PC-9 (cell line): ENCODE measurements around the gene HCAR3. TPM values are rescaled to one million over a fixed set of nuclear protein-coding genes. Genes with fewer than 3 reads are reported as not detected.

Source experiments
- BruUV-seq: library from RNA; stranded (reverse); fragments of 400-500 nt; replicated peaks from 2 replicates; lab custom pipeline; 2021; lab: Mats Ljungman, UMichigan
- CTCF ChIA-PET: fragments of 300-600 bp; sonication (Branson Sonifier 250); formaldehyde crosslinking; loops from one replicate; lab custom pipeline; 2022; ENCODE audit warnings: antibody characterized with exemption; lab: Charles Lee
- POLR2A ChIA-PET: fragments of 300-600 bp; sonication (Branson Sonifier 250); formaldehyde crosslinking; loops from one replicate; lab custom pipeline; 2022; ENCODE audit warnings: antibody characterized with exemption; ENCODE audit not compliant: unreplicated experiment; lab: Charles Lee
- DNase-seq, 2 experiments: peaks; one replicate each; pipeline versions ENCODE4 v3.0.0 to v3.0.0-alpha.2; 2015 to 2022; ENCODE audit warnings: mixed read lengths in 1 of 2
- H2AFZ ChIP-seq: fragments of 200-600 bp; sonication (generic); 2 replicates; pipeline ENCODE4 v1.8.1; 2017; ENCODE audit warnings: antibody characterized with exemption
- H3F3A ChIP-seq: fragments of 200-600 bp; sonication (generic); 2 replicates; pipeline ENCODE4 v1.8.1; 2017; ENCODE audit warnings: antibody characterized with exemption, mild to moderate bottlenecking, low read depth; ENCODE audit not compliant: insufficient read depth
- H3K27ac ChIP-seq: fragments of 200-600 bp; sonication (generic); 2 replicates; pipeline ENCODE4 v1.6.1; 2016; ENCODE audit warnings: mixed run types
- H3K27me3 ChIP-seq: fragments of 200-600 bp; sonication (generic); 2 replicates; pipeline ENCODE4 v1.6.1; 2016; ENCODE audit warnings: low read depth, mixed run types; ENCODE audit not compliant: insufficient read depth
- H3K36me3 ChIP-seq: fragments of 200-600 bp; sonication (generic); 2 replicates; pipeline ENCODE4 v1.6.1; 2016; ENCODE audit warnings: low read depth, mixed run types
- H3K4me1 ChIP-seq: fragments of 200-600 bp; sonication (generic); replicated peaks from 2 replicates; pipeline ENCODE4 v1.6.1; 2016; ENCODE audit warnings: mixed run types; ENCODE audit not compliant: insufficient read depth
- H3K4me2 ChIP-seq: fragments of 200-600 bp; sonication (generic); 2 replicates; pipeline ENCODE4 v1.6.1; 2017; ENCODE audit warnings: mixed run types
- H3K4me3 ChIP-seq: fragments of 200-600 bp; sonication (generic); 2 replicates; pipeline ENCODE4 v1.6.1; 2016; ENCODE audit warnings: mixed run types
- H3K79me2 ChIP-seq: fragments of 200-600 bp; sonication (generic); 2 replicates; pipeline ENCODE4 v1.6.1; 2017; ENCODE audit warnings: low read depth, mixed run types
- H3K9me2 ChIP-seq: fragments of 200-600 bp; sonication (generic); 2 replicates; pipeline ENCODE4 v1.8.1; 2017; ENCODE audit warnings: mild to moderate bottlenecking; ENCODE audit not compliant: insufficient read depth
- H3K9me3 ChIP-seq: fragments of 200-600 bp; sonication (generic); 2 replicates; pipeline ENCODE4 v1.8.1; 2016; ENCODE audit warnings: low read depth; ENCODE audit not compliant: insufficient read depth
- H4K20me1 ChIP-seq: fragments of 200-600 bp; sonication (generic); 2 replicates; pipeline ENCODE4 v1.8.1; 2017; ENCODE audit not compliant: insufficient read depth
- EZH2 ChIP-seq: fragments of 200-600 bp; sonication (generic); IDR thresholded peaks from 2 replicates; pipeline ENCODE4 v1.8.0; 2017; ENCODE audit warnings: antibody characterized with exemption, low read depth
- intact Hi-C: fragments of 100-400 bp; cut with micrococcal nuclease; formaldehyde crosslinking; loops from one replicate; pipeline ENCODE4 v1.10.0; 2022; ENCODE audit not compliant: unreplicated experiment
- total RNA-seq: library from RNA; stranded (reverse); gene quantifications from 2 replicates; pipeline ENCODE4 v1.2.3, GENCODE V29; 2021
- TF ChIP-seq, protein P1 (sequence below): fragments of 200-600 bp; sonication (generic); conservative IDR thresholded peaks from 2 replicates; pipeline ENCODE4 v1.6.1; 2017; ENCODE audit warnings: mixed run types, antibody characterized with exemption, mild to moderate bottlenecking, moderate library complexity

The HCAR3 gene
- total RNA-seq, 1 experiment from 2014 or later = 0.44 TPM

DNA sequence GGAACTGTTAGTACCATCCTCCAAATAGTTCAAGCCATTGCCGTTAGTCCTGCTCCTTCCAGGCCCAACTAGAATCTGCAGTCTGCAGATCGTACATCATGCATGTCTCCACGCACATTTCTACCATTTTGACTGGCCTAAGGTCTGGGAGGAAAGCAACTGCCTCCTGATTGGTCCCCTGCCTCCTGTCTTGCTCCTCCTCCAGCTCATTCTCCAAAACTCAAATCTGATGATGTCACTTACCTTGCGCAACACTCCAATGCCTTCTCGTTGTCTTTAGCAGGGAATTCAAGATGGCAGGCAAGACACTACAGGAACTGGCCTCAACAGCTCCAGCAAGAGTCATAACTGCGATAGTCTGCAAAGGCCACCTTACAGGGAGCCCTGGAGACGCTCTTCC lies 23.7 kb upstream of the HCAR3 start:
- Histone ChIP-seq H3K36me3 (no peaks in the 10 kb centered on the region), H3K4me1 (no peaks in the 10 kb centered on the region), H3K27me3 (no peaks in the 10 kb centered on the region), H3K79me2 (no peaks in the 10 kb centered on the region), H3F3A (no peaks in the 10 kb centered on the region), H3K4me3 (no peak overlapping the region), H3K9me2 (no peaks in the 10 kb centered on the region), H2AFZ (no peak overlapping the region), H3K9me3 (no peaks in the 10 kb centered on the region), H3K4me2 (no peak overlapping the region), H4K20me1 (no peaks in the 10 kb centered on the region), H3K27ac (no peak overlapping the region)
- no peak for TF ChIP-seq EZH2
- TF ChIP-seq, protein P1, sequence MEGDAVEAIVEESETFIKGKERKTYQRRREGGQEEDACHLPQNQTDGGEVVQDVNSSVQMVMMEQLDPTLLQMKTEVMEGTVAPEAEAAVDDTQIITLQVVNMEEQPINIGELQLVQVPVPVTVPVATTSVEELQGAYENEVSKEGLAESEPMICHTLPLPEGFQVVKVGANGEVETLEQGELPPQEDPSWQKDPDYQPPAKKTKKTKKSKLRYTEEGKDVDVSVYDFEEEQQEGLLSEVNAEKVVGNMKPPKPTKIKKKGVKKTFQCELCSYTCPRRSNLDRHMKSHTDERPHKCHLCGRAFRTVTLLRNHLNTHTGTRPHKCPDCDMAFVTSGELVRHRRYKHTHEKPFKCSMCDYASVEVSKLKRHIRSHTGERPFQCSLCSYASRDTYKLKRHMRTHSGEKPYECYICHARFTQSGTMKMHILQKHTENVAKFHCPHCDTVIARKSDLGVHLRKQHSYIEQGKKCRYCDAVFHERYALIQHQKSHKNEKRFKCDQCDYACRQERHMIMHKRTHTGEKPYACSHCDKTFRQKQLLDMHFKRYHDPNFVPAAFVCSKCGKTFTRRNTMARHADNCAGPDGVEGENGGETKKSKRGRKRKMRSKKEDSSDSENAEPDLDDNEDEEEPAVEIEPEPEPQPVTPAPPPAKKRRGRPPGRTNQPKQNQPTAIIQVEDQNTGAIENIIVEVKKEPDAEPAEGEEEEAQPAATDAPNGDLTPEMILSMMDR = no peak
- intact Hi-C loops = no loop called here
- ChIA-PET POLR2A (interaction anchor here (0.6 kb wide), 1 partner anchor 57 kb away, joined by 3 read pairs; no protein-coding TSS in a partner anchor), CTCF (no interaction called here)
- DNase-seq = no peak
- BruUV-seq = no TSS peak

DNA sequence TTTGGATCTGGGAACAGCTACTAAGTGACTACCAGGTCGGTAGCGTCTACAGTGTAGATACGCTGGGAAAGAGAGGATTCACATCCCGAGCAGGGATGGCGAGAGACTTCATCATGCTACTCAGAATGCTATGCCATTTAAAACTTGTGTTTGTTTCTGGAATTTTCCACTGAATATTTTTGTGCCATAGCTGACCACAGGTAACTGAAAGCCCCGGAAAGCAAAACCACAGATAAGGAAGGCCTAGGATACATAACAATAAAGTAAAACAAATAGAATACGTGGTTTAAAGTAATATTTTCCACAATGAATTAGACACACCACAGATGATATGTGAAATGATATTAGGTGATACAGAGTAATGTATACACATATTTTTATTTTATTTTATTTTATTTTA lies 22.0 kb upstream of the HCAR3 start:
- TF ChIP-seq, protein P1 = no peak
- no peak for TF ChIP-seq EZH2
- no TSS peak for BruUV-seq
- Histone ChIP-seq H3K4me3 (no peak overlapping the region), H3K9me2 (no peaks in the 10 kb centered on the region), H3K79me2 (no peaks in the 10 kb centered on the region), H3K27ac (no peak overlapping the region), H3K9me3 (no peaks in the 10 kb centered on the region), H3K4me2 (no peak overlapping the region), H4K20me1 (no peaks in the 10 kb centered on the region), H3K27me3 (no peaks in the 10 kb centered on the region), H2AFZ (no peak overlapping the region), H3K36me3 (no peaks in the 10 kb centered on the region), H3F3A (0 out of 2 replicates have a peak, but pooled peaks cover 4% of the 10 kb centered on the region), H3K4me1 (no peaks in the 10 kb centered on the region)
- ChIA-PET POLR2A (no interaction called here), CTCF (interaction anchor here (0.6 kb wide), 1 partner anchor 168 kb away, joined by 4 read pairs; no protein-coding TSS in a partner anchor)
- intact Hi-C loops = no loop called here
- no peak for DNase-seq

DNA sequence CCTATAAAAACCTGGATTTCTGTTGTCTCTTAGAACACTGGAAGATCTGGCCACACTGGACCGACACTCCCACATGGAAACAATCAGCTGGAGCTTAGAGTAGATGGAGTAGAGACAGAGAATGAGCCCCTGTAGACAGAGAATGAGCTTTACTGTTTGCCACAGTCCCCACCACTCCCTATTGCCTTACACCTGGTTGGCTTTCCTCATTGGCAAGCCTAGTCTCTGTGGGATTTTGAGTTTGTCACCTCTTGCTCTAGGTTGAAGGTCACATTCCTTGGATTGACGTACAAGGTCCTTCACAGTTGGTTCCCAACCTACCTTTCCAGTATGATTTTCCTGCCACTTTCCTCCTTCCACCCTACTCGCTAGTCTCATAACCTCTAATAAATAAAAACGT lies 16.0 kb upstream of the HCAR3 start:
- CTCF ChIA-PET = interaction anchor here (0.5 kb wide), 1 partner anchor 21 kb away, joined by 22 read pairs; no protein-coding TSS in a partner anchor
- BruUV-seq = no TSS peak
- Histone ChIP-seq H3K27ac (no peak overlapping the region), H3K79me2 (peaks cover 37% of the 10 kb centered on the region), H2AFZ (no peak overlapping the region), H3K27me3 (no peaks in the 10 kb centered on the region), H3K4me1 (peaks cover 17% of the 10 kb centered on the region), H3K36me3 (no peaks in the 10 kb centered on the region), H4K20me1 (no peaks in the 10 kb centered on the region), H3K4me3 (no peak overlapping the region), H3K4me2 (no peak overlapping the region), H3F3A (peaks cover 26% of the 10 kb centered on the region), H3K9me2 (no peaks in the 10 kb centered on the region), H3K9me3 (no peaks in the 10 kb centered on the region)
- POLR2A ChIA-PET = no interaction called here
- DNase-seq = no peak
- intact Hi-C loops = no loop called here
- TF ChIP-seq, protein P1 = no peak
- TF ChIP-seq EZH2 = no peak
